Measurements from ENCODE around the gene TLR6. TPM values are rescaled to one million over a fixed set of nuclear protein-coding genes. Genes with fewer than 3 reads are reported as not detected.

Gene TLR6
- total and polyA plus RNA-seq, 10 of the 15 experiments (the other 5 are each of a cell fraction or from before 2014, with no cell fraction given), result 1.1 to 49.4 (median 12.5) TPM

- ChIA-PET CTCF (interaction anchor here (0.9 to 9.1 kb wide), 57 partner anchors 8 to 723 kb away, joined by 3 to 295 read pairs (median 5); partner anchors contain the start of genes FAM114A1, TLR1 and WDR19), POLR2A (interaction anchor here (0.6 to 3.9 kb wide), 4 partner anchors 37 to 236 kb away, joined by 3 to 22 read pairs (median 4); partner anchors contain the start of gene TMEM156), RAD21 (ENCODE audit: unreplicated experiment) (interaction anchor here (0.7 to 6.6 kb wide), 50 partner anchors 9 to 723 kb away, joined by 3 to 214 read pairs (median 5); partner anchors contain the start of gene WDR19), SMC1A (ENCODE audit: uncharacterized antibody, unreplicated experiment) (interaction anchor here (0.6 to 6.7 kb wide), 59 partner anchors 10 to 1376 kb away, joined by 3 to 193 read pairs (median 4); partner anchors contain the start of genes FAM114A1, KLB, TLR1 and TLR10)
- H3K4me1 ChIP-seq (ENCODE audit: control insufficient read depth, insufficient read depth, low read length), result no peaks in the 10 kb centered on the region
- H3K9ac ChIP-seq (ENCODE audit: control insufficient read depth, insufficient read depth, low read length), result no peak overlapping the region
- H2AFZ ChIP-seq (ENCODE audit: control insufficient read depth, low read depth, low read length), result no peak overlapping the region
- no peak overlapping the region for H3K4me2 ChIP-seq (ENCODE audit: control insufficient read depth, insufficient read depth)
- intact Hi-C loops (cut with micrococcal nuclease; ENCODE audit: unreplicated experiment) (loop anchor here (1.0 to 5.0 kb wide), 4 partner anchors 90 to 555 kb away; partner anchors contain the start of genes LIAS, RPL9 and TMEM156), in situ Hi-C loops (cut with MboI) (loop anchor here (5.0 to 25.0 kb wide), 2 partner anchors 235 to 535 kb away; no protein-coding TSS in a partner anchor)
- no peaks in the 10 kb centered on the region for H4K20me1 ChIP-seq (ENCODE audit: control insufficient read depth, insufficient read depth)
- ATAC-seq (no peak; the same call in 2 of the 3 replicates), FAIRE-seq (no peak), DNase-seq (ENCODE audit: low read depth, low spot score) (no peak)
- no peak overlapping the region for H3K4me3 ChIP-seq
- H3K36me3 ChIP-seq (ENCODE audit: control insufficient read depth in 2 of 2, insufficient read depth in 2 of 2, low read length in 1 of 2), result no peaks in the 10 kb centered on the region
- 69% methylated on average over 5 of the region's 5 CpGs for WGBS (ENCODE audit: insufficient coverage, insufficient replicate concordance, low lambda C conversion rate, missing lambda C conversion rate)
- no peaks in the 10 kb centered on the region for H3K79me2 ChIP-seq (ENCODE audit: control insufficient read depth, insufficient read depth, low read length)
- no TSS peak for BruUV-seq (replicated peaks)
- H3K9me3 ChIP-seq (replicated peaks; ENCODE audit: control insufficient read depth, insufficient read depth, low read length), result no peaks in the 10 kb centered on the region
- H3K27ac ChIP-seq (ENCODE audit: control insufficient read depth, insufficient read depth), result no peak overlapping the region
- H3K27me3 ChIP-seq (replicated peaks in 1 of 2; ENCODE audit: control insufficient read depth in 2 of 2, insufficient read depth in 2 of 2, low read length in 1 of 2), result no peaks in the 10 kb centered on the region
- TF ChIP-seq NRF1 (conservative IDR thresholded peaks at IDR 0.05; ENCODE audit: low read depth, low read length) (no peak), CEBPB (IDR thresholded peaks at IDR 0.05; ENCODE audit: borderline replicate concordance in 1 of 2, low read depth in 2 of 2, low read length in 2 of 2) (no peak), IKZF1 (conservative IDR thresholded peaks at IDR 0.05) (no peak), SUPT20H (IDR thresholded peaks at IDR 0.05; ENCODE audit: borderline replicate concordance, control insufficient read depth, low read depth, low read length) (no peak), ELK1 (IDR thresholded peaks at IDR 0.05; ENCODE audit: low read depth, low read length) (no peak), RUNX3 (IDR thresholded peaks at IDR 0.05; ENCODE audit: low read length) (no peak), NFXL1 (IDR thresholded peaks at IDR 0.05; ENCODE audit: borderline replicate concordance) (no peak), CBFB (IDR thresholded peaks at IDR 0.05; ENCODE audit: low read depth) (no peak), SUZ12 (IDR thresholded peaks at IDR 0.05; ENCODE audit: unreplicated experiment) (no peak), IRF5 (IDR thresholded peaks at IDR 0.05; ENCODE audit: borderline replicate concordance) (no peak), EGR1 (IDR thresholded peaks at IDR 0.05; ENCODE audit: borderline replicate concordance in 1 of 2, low read depth in 2 of 2, low read length in 2 of 2) (no peak)
- TF ChIP-seq, protein P1, sequence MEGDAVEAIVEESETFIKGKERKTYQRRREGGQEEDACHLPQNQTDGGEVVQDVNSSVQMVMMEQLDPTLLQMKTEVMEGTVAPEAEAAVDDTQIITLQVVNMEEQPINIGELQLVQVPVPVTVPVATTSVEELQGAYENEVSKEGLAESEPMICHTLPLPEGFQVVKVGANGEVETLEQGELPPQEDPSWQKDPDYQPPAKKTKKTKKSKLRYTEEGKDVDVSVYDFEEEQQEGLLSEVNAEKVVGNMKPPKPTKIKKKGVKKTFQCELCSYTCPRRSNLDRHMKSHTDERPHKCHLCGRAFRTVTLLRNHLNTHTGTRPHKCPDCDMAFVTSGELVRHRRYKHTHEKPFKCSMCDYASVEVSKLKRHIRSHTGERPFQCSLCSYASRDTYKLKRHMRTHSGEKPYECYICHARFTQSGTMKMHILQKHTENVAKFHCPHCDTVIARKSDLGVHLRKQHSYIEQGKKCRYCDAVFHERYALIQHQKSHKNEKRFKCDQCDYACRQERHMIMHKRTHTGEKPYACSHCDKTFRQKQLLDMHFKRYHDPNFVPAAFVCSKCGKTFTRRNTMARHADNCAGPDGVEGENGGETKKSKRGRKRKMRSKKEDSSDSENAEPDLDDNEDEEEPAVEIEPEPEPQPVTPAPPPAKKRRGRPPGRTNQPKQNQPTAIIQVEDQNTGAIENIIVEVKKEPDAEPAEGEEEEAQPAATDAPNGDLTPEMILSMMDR (IDR thresholded peaks at IDR 0.05 in 2 of 3, conservative IDR thresholded peaks at IDR 0.05 in 1 of 3; ENCODE audit: control insufficient read depth in 2 of 3, extremely low read depth in 1 of 3, insufficient read depth in 1 of 3, low read depth in 3 of 3, low read length in 3 of 3), result no peak
These were observed 45.6 kb upstream of the TLR6 start for GRCh38 chr4:38902221-38902620.
